Colonic mucosa (tissue), 4 donors: Measurements from ENCODE around the gene DUSP6. TPM values are rescaled to one million over a fixed set of nuclear protein-coding genes. Genes with fewer than 3 reads are reported as not detected.
A peak's percentile ranks its signal among the peaks of the same experiment; 100 is the strongest.

Experiments
- DNase-seq: peaks from one replicate; pipeline ENCODE4 v3.0.0-alpha.2; 2020
- H3K27ac ChIP-seq: fragments of 200-600 bp; one replicate; pipeline ENCODE4 v1.8.0; 2021
- H3K27me3 ChIP-seq: fragments of 200-600 bp; one replicate; pipeline ENCODE4 v1.8.0; 2021
- H3K36me3 ChIP-seq: fragments of 200-600 bp; one replicate; pipeline ENCODE4 v1.8.0; 2021
- H3K4me1 ChIP-seq: fragments of 200-600 bp; one replicate; pipeline ENCODE4 v1.8.0; 2021; ENCODE audit warnings: mild to moderate bottlenecking
- H3K4me3 ChIP-seq: fragments of 200-600 bp; one replicate; pipeline ENCODE4 v1.8.0; 2021
- H3K9ac ChIP-seq, 2 donors: one replicate each; pipeline ENCODE4 v1.7.0; 2013; ENCODE audit warnings: control low read depth in 2 of 2, low read depth in 2 of 2, low read length in 2 of 2
- H3K9me3 ChIP-seq: fragments of 200-600 bp; one replicate; pipeline ENCODE4 v1.8.0; 2021
- CTCF ChIP-seq: fragments of 200-600 bp; IDR thresholded peaks from one replicate; pipeline ENCODE4 v1.8.0; 2022; ENCODE audit warnings: antibody characterized with exemption, mild to moderate bottlenecking
- intact Hi-C: fragments of 100-400 bp; cut with DNase I; formaldehyde crosslinking; loops from one replicate; pipeline ENCODE4 v1.14.1; 2022
- total RNA-seq, 2 donors: library from RNA; stranded (reverse); fragmentation: NEBNext Ultra II Directional in 1 of 2; extraction: Animal tissue kit (Norgen Biotek cat#: 25700) in 1 of 2; gene quantifications; one replicate each; pipeline ENCODE4 v1.2.1, GENCODE V29; 2021
- donor health status: healthy.
- donor health status: DM: no; HTN: no; CAD: no.
- donor health status: DM: no; HTN: no; CAD: no.

The DUSP6 gene
- total RNA-seq, 2 donors from 2014 or later: 53.8 to 97.6 TPM

- H3K27ac ChIP-seq: peak overlapping the region; percentile 79
- H3K36me3 ChIP-seq: no peaks in the 10 kb centered on the region
- intact Hi-C loops: no loop called here
- peak overlapping the region in 1 of 2 donors; percentile 65 for H3K9ac ChIP-seq
- no peak overlapping the region for H3K4me3 ChIP-seq
- H3K27me3 ChIP-seq: no peaks in the 10 kb centered on the region
- no peak for DNase-seq
- peaks cover 6% of the 10 kb centered on the region for H3K4me1 ChIP-seq
- no peak for TF ChIP-seq CTCF
- H3K9me3 ChIP-seq: no peaks in the 10 kb centered on the region
Observed at GRCh38 chr12:89372584-89373370, 20.5 kb upstream of the DUSP6 start.

GRCh38 chr12:89370850-89371249 lies 18.5 kb upstream of the DUSP6 start:
- H3K27ac ChIP-seq: peak overlapping the region; percentile 10
- intact Hi-C loops: no loop called here
- no peaks in the 10 kb centered on the region for H3K27me3 ChIP-seq
- DNase-seq: no peak
- peak overlapping the region in 1 of 2 donors; percentile 32 for H3K9ac ChIP-seq
- no peak overlapping the region for H3K4me3 ChIP-seq
- no peaks in the 10 kb centered on the region for H3K36me3 ChIP-seq
- H3K4me1 ChIP-seq: peaks cover 6% of the 10 kb centered on the region
- TF ChIP-seq CTCF: no peak
- H3K9me3 ChIP-seq: no peaks in the 10 kb centered on the region

GRCh38 chr12:89370421-89370831 lies 18.1 kb upstream of the DUSP6 start:
- no peak for TF ChIP-seq CTCF
- peak overlapping the region in 1 of 2 donors; percentile 32 for H3K9ac ChIP-seq
- intact Hi-C loops: no loop called here
- H3K9me3 ChIP-seq: no peaks in the 10 kb centered on the region
- H3K27me3 ChIP-seq: no peaks in the 10 kb centered on the region
- peak overlapping the region; percentile 10 for H3K27ac ChIP-seq
- H3K4me1 ChIP-seq: peaks cover 6% of the 10 kb centered on the region
- no peaks in the 10 kb centered on the region for H3K36me3 ChIP-seq
- DNase-seq: peak; percentile 69
- H3K4me3 ChIP-seq: no peak overlapping the region

- no peak for DNase-seq
- intact Hi-C loops: no loop called here
- peaks cover 6% of the 10 kb centered on the region for H3K4me1 ChIP-seq
- no peaks in the 10 kb centered on the region for H3K36me3 ChIP-seq
- no peaks in the 10 kb centered on the region for H3K9me3 ChIP-seq
- H3K4me3 ChIP-seq: no peak overlapping the region
- H3K27me3 ChIP-seq: no peaks in the 10 kb centered on the region
- TF ChIP-seq CTCF: no peak
- peak overlapping the region; percentile 62 for H3K27ac ChIP-seq
- H3K9ac ChIP-seq: peak overlapping the region in 1 of 2 donors; percentile 28
Observed at GRCh38 chr12:89369166-89369565, 16.9 kb upstream of the DUSP6 start.

GRCh38 chr12:89368391-89368790 lies 16.1 kb upstream of the DUSP6 start:
- no peak for TF ChIP-seq CTCF
- Histone ChIP-seq H3K27ac (peak overlapping the region; percentile 62), H3K9ac (peak overlapping the region in 1 of 2 donors; percentile 0), H3K9me3 (no peaks in the 10 kb centered on the region), H3K27me3 (no peaks in the 10 kb centered on the region), H3K4me1 (peaks cover 2% of the 10 kb centered on the region), H3K4me3 (no peak overlapping the region), H3K36me3 (no peaks in the 10 kb centered on the region)
- peak; percentile 53 for DNase-seq
- intact Hi-C loops: no loop called here
